EL (cell line): Measurements from ENCODE around the gene ITGA3.
A peak's percentile ranks its signal among the peaks of the same experiment; 100 is the strongest.
"Not testable (repeated sequence)": the region's sequence is repeated elsewhere in the genome, so short reads cannot be mapped to it uniquely, and the experiment has no call there.

Experiments used
- DNase-seq: peaks from one replicate; pipeline ENCODE4 v3.0.0-alpha.2; 2016

Gene ITGA3

GRCh38 chr17:50035421-50035879 is 20.5 kb upstream of the ITGA3 start:
- no peak for DNase-seq

- no peak for DNase-seq
Observed at GRCh38 chr17:50035945-50036344, 20.0 kb upstream of the ITGA3 start.

GRCh38 chr17:50036455-50037261 is 19.3 kb upstream of the ITGA3 start:
- DNase-seq: no peak

- DNase-seq: peak; percentile 93
Observed at GRCh38 chr17:50037321-50038107, 18.4 kb upstream of the ITGA3 start.

GRCh38 chr17:50039058-50039457 is 16.9 kb upstream of the ITGA3 start:
- no peak for DNase-seq

- DNase-seq: not testable (repeated sequence)
Observed at GRCh38 chr17:50040496-50040895, 15.4 kb upstream of the ITGA3 start.

- no peak for DNase-seq
Observed at GRCh38 chr17:50042211-50042610, 13.7 kb upstream of the ITGA3 start.

GRCh38 chr17:50043290-50044148 is 12.4 kb upstream of the ITGA3 start:
- no peak for DNase-seq

- DNase-seq: no peak
Observed at GRCh38 chr17:50044483-50044882, 11.4 kb upstream of the ITGA3 start.

GRCh38 chr17:50045154-50045553 is 10.8 kb upstream of the ITGA3 start:
- no peak for DNase-seq

- no peak for DNase-seq
Observed at GRCh38 chr17:50046179-50046578, 9.7 kb upstream of the ITGA3 start.

GRCh38 chr17:50046667-50047066 is 9.2 kb upstream of the ITGA3 start:
- DNase-seq: no peak

- no peak for DNase-seq
Observed at GRCh38 chr17:50047083-50047482, 8.8 kb upstream of the ITGA3 start.

GRCh38 chr17:50047488-50048126 is 8.3 kb upstream of the ITGA3 start:
- DNase-seq: peak; percentile 93

GRCh38 chr17:50048146-50048720 is 7.7 kb upstream of the ITGA3 start:
- peak; percentile 60 for DNase-seq

- DNase-seq: no peak
Observed at GRCh38 chr17:50048988-50049387, 6.9 kb upstream of the ITGA3 start.

GRCh38 chr17:50049636-50050035 is 6.3 kb upstream of the ITGA3 start:
- DNase-seq: peak; percentile 47

- DNase-seq: no peak
Observed at GRCh38 chr17:50050431-50051032, 5.4 kb upstream of the ITGA3 start.

GRCh38 chr17:50051082-50051576 is 4.8 kb upstream of the ITGA3 start:
- peak; percentile 97 for DNase-seq

GRCh38 chr17:50051606-50052005 is 4.3 kb upstream of the ITGA3 start:
- DNase-seq: peak; percentile 39

- DNase-seq: no peak
Observed at GRCh38 chr17:50052241-50052796, 3.6 kb upstream of the ITGA3 start.
